B cell (primary cell): ENCODE results near the gene DDX56. TPM values are rescaled to one million over a fixed set of nuclear protein-coding genes. Genes with fewer than 3 reads are reported as not detected.

Experiments
- ATAC-seq: fragments of 200-7000 bp; cut with Tn5 transposase; one replicate; pipeline ENCODE4 v1.10.0; 2021; ENCODE audit warnings: low read depth, mild to moderate bottlenecking, moderate number of reproducible peaks, moderate library complexity
- CTCF ChIA-PET: fragments of 350-600 bp; sonication (Branson Sonifier 250); formaldehyde crosslinking; loops from one replicate; lab custom pipeline; 2021; ENCODE audit warnings: antibody characterized with exemption, inconsistent platforms; lab: Charles Lee
- POLR2A ChIA-PET: fragments of 350-600 bp; sonication (Branson Sonifier 250); formaldehyde crosslinking; loops from one replicate; lab custom pipeline; 2021; ENCODE audit warnings: antibody characterized with exemption; lab: Charles Lee
- DNase-seq: peaks from one replicate; pipeline ENCODE4 v3.0.0; 2013
- H2AFZ ChIP-seq: 2 replicates; pipeline ENCODE4 v1.6.1; 2012; ENCODE audit warnings: mild to moderate bottlenecking, low read depth, low read length; ENCODE audit not compliant: insufficient read depth, poor library complexity, severe bottlenecking
- H3K27ac ChIP-seq, 2 donors: 1 replicate in 1 of 2; 2 replicates in 1 of 2; pipeline ENCODE4 v1.5.1; 2012 to 2013; ENCODE audit warnings: low read length in 2 of 2, mild to moderate bottlenecking in 2 of 2, moderate library complexity in 1 of 2
- H3K27me3 ChIP-seq, 4 experiments: fragments of 200-600 bp in 1 of 4; sonication (generic) in 1 of 4; replicated peaks in 1 of 4; 1 replicate in 2 of 4; 2 replicates in 2 of 4; pipeline versions ENCODE4 v1.6.1 to v1.7.0; 2013 to 2016; ENCODE audit warnings: low read length in 3 of 4, mild to moderate bottlenecking in 2 of 4, mixed read lengths in 1 of 4, moderate library complexity in 1 of 4; ENCODE audit not compliant: insufficient read depth in 4 of 4, control insufficient read depth in 3 of 4; ENCODE audit errors: control extremely low read depth in 1 of 4
- H3K36me3 ChIP-seq, 2 experiments: replicated peaks in 1 of 2; 1 replicate in 1 of 2; 2 replicates in 1 of 2; pipeline versions ENCODE4 v1.6.1 to v1.7.1; 2013; ENCODE audit warnings: low read length in 1 of 2; ENCODE audit not compliant: insufficient read depth in 2 of 2, control insufficient read depth in 1 of 2; ENCODE audit errors: control extremely low read depth in 1 of 2, extremely low read depth in 1 of 2
- H3K4me1 ChIP-seq, 2 donors: fragments of 200-600 bp in 1 of 2; sonication (generic) in 1 of 2; 1 replicate in 1 of 2; 2 replicates in 1 of 2; pipeline versions ENCODE4 v1.5.1 to v1.6.1; 2013 to 2017; ENCODE audit warnings: low read length in 2 of 2; ENCODE audit not compliant: control insufficient read depth in 2 of 2, insufficient read depth in 2 of 2
- H3K4me2 ChIP-seq: replicated peaks from 2 replicates; pipeline ENCODE3; 2012; ENCODE audit warnings: mild to moderate bottlenecking, low read depth, low read length; ENCODE audit not compliant: poor library complexity, severe bottlenecking
- H3K4me3 ChIP-seq, 5 experiments: fragments of 200-600 bp in 1 of 5; sonication (generic) in 1 of 5; 1 replicate in 3 of 5; 2 replicates in 2 of 5; pipeline versions ENCODE4 v1.5.1 to v1.7.0; 2011 to 2016; ENCODE audit warnings: low read length in 4 of 5, mild to moderate bottlenecking in 4 of 5, low read depth in 2 of 5, control low read depth in 1 of 5, moderate library complexity in 1 of 5; ENCODE audit not compliant: insufficient read depth in 1 of 5; ENCODE audit errors: control extremely low read depth in 1 of 5, extremely low read depth in 1 of 5
- H3K79me2 ChIP-seq: fragments of 200-600 bp; sonication (generic); one replicate; pipeline ENCODE4 v1.6.0; 2016; ENCODE audit warnings: low read length; ENCODE audit not compliant: control insufficient read depth, insufficient read depth
- H3K9ac ChIP-seq: fragments of 200-600 bp; sonication (generic); 2 replicates; pipeline ENCODE4 v1.6.1; 2017; ENCODE audit warnings: mild to moderate bottlenecking, low read length, moderate library complexity
- H3K9me3 ChIP-seq, 3 donors: one replicate each; pipeline versions ENCODE4 v1.6.1 to v1.7.1; 2013; ENCODE audit warnings: low read length in 2 of 3; ENCODE audit not compliant: control insufficient read depth in 2 of 3, insufficient read depth in 1 of 3; ENCODE audit errors: control extremely low read depth in 1 of 3
- H4K20me1 ChIP-seq: 2 replicates; pipeline ENCODE4 v1.6.0; 2012; ENCODE audit warnings: mild to moderate bottlenecking, low read length; ENCODE audit not compliant: insufficient read depth, control insufficient read depth, poor library complexity, severe bottlenecking
- H3K27ac Mint-ChIP-seq: one replicate; pipeline ENCODE4 v1.8.0; 2021; ENCODE audit warnings: mixed read lengths
- H3K27me3 Mint-ChIP-seq: one replicate; pipeline ENCODE4 v1.8.0; 2021; ENCODE audit warnings: mixed read lengths
- H3K4me1 Mint-ChIP-seq: one replicate; pipeline ENCODE4 v1.8.0; 2021; ENCODE audit warnings: mixed read lengths
- H3K4me3 Mint-ChIP-seq: one replicate; pipeline ENCODE4 v1.8.0; 2021; ENCODE audit warnings: mixed read lengths
- H3K9me3 Mint-ChIP-seq: one replicate; pipeline ENCODE4 v1.8.0; 2022; ENCODE audit warnings: mixed read lengths; ENCODE audit not compliant: insufficient read depth
- CTCF ChIP-seq: fragments of 200-600 bp; IDR thresholded peaks from one replicate; pipeline ENCODE4 v1.8.0; 2022; ENCODE audit warnings: antibody characterized with exemption, mild to moderate bottlenecking
- EZH2 ChIP-seq: IDR thresholded peaks from 2 replicates; pipeline ENCODE4 v1.6.1; 2012; ENCODE audit warnings: borderline replicate concordance, low read depth, mild to moderate bottlenecking, moderate library complexity, low read length; ENCODE audit not compliant: insufficient read depth, poor library complexity, severe bottlenecking
- WGBS: methylation state at CpG from one replicate; pipeline ENCODE4 v1.1.5; 2013; ENCODE audit warnings: missing lambda C conversion rate; ENCODE audit not compliant: insufficient coverage; 5-methylcytosine and 5-hydroxymethylcytosine counted together
- intact Hi-C: fragments of 100-400 bp; cut with micrococcal nuclease; formaldehyde crosslinking; loops from one replicate; pipeline ENCODE4 v1.10.0; 2022
- polyA plus RNA-seq: library from polyadenylated mRNA; depleted of rRNA; stranded (reverse); fragments of >200 nt; gene quantifications from 2 replicates; pipeline ENCODE4 v1.2.3, GENCODE V29; 2012
- total RNA-seq, 2 donors: library from RNA; stranded (reverse); fragments of 120-200 nt in 1 of 2; gene quantifications; 1 replicate in 1 of 2; 2 replicates in 1 of 2; pipeline versions ENCODE4 v1.2.3 to v1.2.4, GENCODE V29; 2013 to 2022

The DDX56 gene
- total and polyA plus RNA-seq, 2 donors (not counting 1 experiment from before 2014, with no cell fraction given), result 88.2 to 102 TPM

DNA sequence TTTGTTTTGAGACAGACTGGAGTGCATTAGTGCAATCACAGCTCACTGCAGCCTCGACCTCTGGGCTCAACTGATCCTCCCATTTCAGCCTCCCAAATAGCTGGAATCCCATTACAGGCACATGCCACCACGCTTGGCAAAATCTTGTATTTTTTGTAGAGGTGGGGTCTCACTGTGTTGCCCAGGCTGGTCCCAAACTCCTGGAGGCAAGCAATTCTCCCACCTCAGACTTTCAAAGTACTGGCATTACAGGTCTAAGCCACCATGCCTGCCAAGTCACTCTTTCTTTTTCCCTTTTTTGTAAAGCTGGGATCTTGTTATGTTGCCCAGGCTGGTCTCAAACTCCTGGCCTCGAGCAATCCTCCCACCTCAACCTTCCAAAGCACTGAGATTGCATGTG lies 24.3 kb downstream of the DDX56 start:
- no peak for ATAC-seq
- Histone ChIP-seq H2AFZ (no peak overlapping the region), H3K4me2 (no peak overlapping the region), H3K27me3 (peaks cover 0 to 8% (median 2%) of the 10 kb centered on the region in 4 experiments), H3K4me1 (no peaks in the 10 kb centered on the region), H4K20me1 (no peaks in the 10 kb centered on the region), H3K27ac (no peak overlapping the region), H3K9me3 (no peaks in the 10 kb centered on the region), H3K4me3 (no peak overlapping the region), H3K36me3 (no peaks in the 10 kb centered on the region), H3K9ac (no peak overlapping the region), H3K79me2 (no peaks in the 10 kb centered on the region)
- CTCF ChIA-PET, result interaction anchor here (0.6 to 1.3 kb wide), 2 partner anchors 18 to 489 kb away, joined by 3 read pairs; no protein-coding TSS in a partner anchor
- WGBS, result no CpG with 5 or more reads among the region's 3 CpGs
- intact Hi-C loops, result no loop called here
- DNase-seq, result no peak
- TF ChIP-seq EZH2 (no peak), CTCF (no peak)
- Mint-ChIP-seq H3K9me3 (no peaks in the 10 kb centered on the region), H3K27me3 (peaks cover 20% of the 10 kb centered on the region), H3K27ac (no peak overlapping the region), H3K4me3 (no peak overlapping the region), H3K4me1 (no peaks in the 10 kb centered on the region)
- POLR2A ChIA-PET, result no interaction called here

- Histone ChIP-seq H3K79me2 (no peaks in the 10 kb centered on the region), H3K4me1 (no peaks in the 10 kb centered on the region), H4K20me1 (no peaks in the 10 kb centered on the region), H3K9me3 (no peaks in the 10 kb centered on the region), H3K36me3 (no peaks in the 10 kb centered on the region), H3K27ac (no peak overlapping the region), H3K4me2 (no peak overlapping the region), H2AFZ (no peak overlapping the region), H3K9ac (no peak overlapping the region), H3K27me3 (peaks cover 0 to 8% (median 2%) of the 10 kb centered on the region in 4 experiments), H3K4me3 (no peak overlapping the region)
- WGBS, result no CpG with 5 or more reads among the region's 3 CpGs
- H3K4me3 Mint-ChIP-seq, result no peak overlapping the region
- ATAC-seq (no peak), DNase-seq (no peak)
- no peaks in the 10 kb centered on the region for H3K4me1 Mint-ChIP-seq
- peaks cover 20% of the 10 kb centered on the region for H3K27me3 Mint-ChIP-seq
- ChIA-PET CTCF (interaction anchor here (1.2 to 1.5 kb wide), 2 partner anchors 14 to 587 kb away, joined by 3 to 6 read pairs; no protein-coding TSS in a partner anchor), POLR2A (no interaction called here)
- intact Hi-C loops, result no loop called here
- no peaks in the 10 kb centered on the region for H3K9me3 Mint-ChIP-seq
- no peak overlapping the region for H3K27ac Mint-ChIP-seq
- TF ChIP-seq CTCF (no peak), EZH2 (no peak)
These were observed 24.8 kb downstream of the DDX56 start for GRCh38 chr7:44548893-44549292.
